Gastrocnemius medialis (tissue), 4 donors: ENCODE data around the gene ROM1.

Experiments
- POLR2A ChIP-seq, 2 donors: fragments of 450-650 bp; IDR thresholded peaks; one replicate each; pipeline ENCODE4 v1.6.1; 2017; ENCODE audit warnings: antibody characterized with exemption in 2 of 2, mild to moderate bottlenecking in 2 of 2, moderate library complexity in 2 of 2
- TF ChIP-seq, protein P1 (sequence below), 5 experiments: fragments of 450-650 bp in 3 of 5; fragments of 200-600 bp in 2 of 5; sonication (generic) in 2 of 5; IDR thresholded peaks in 4 of 5; conservative IDR thresholded peaks in 1 of 5; 1 replicate in 4 of 5; 2 replicates in 1 of 5; pipeline ENCODE4 v1.5.1; 2016 to 2019; ENCODE audit warnings: antibody characterized with exemption in 5 of 5, mild to moderate bottlenecking in 3 of 5, moderate library complexity in 3 of 5

- TF ChIP-seq, protein P1, sequence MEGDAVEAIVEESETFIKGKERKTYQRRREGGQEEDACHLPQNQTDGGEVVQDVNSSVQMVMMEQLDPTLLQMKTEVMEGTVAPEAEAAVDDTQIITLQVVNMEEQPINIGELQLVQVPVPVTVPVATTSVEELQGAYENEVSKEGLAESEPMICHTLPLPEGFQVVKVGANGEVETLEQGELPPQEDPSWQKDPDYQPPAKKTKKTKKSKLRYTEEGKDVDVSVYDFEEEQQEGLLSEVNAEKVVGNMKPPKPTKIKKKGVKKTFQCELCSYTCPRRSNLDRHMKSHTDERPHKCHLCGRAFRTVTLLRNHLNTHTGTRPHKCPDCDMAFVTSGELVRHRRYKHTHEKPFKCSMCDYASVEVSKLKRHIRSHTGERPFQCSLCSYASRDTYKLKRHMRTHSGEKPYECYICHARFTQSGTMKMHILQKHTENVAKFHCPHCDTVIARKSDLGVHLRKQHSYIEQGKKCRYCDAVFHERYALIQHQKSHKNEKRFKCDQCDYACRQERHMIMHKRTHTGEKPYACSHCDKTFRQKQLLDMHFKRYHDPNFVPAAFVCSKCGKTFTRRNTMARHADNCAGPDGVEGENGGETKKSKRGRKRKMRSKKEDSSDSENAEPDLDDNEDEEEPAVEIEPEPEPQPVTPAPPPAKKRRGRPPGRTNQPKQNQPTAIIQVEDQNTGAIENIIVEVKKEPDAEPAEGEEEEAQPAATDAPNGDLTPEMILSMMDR (IDR thresholded peaks at IDR 0.05 in 4 of 5, conservative IDR thresholded peaks at IDR 0.05 in 1 of 5) = no peak
- no peak for TF ChIP-seq POLR2A (IDR thresholded peaks at IDR 0.05)
Observed at GRCh38 chr11:62644220-62644619, 31.2 kb downstream of the ROM1 start.
